H9 (cell line): ENCODE data around the gene DIAPH3. TPM values are rescaled to one million over a fixed set of nuclear protein-coding genes. Genes with fewer than 3 reads are reported as not detected.

Source experiments
- DNase-seq: peaks from one replicate; pipeline ENCODE4 v3.0.0-alpha.2; 2017
- H2AFZ ChIP-seq: one replicate; pipeline ENCODE4 v1.6.1; 2013; ENCODE audit warnings: mild to moderate bottlenecking, low read length, control low read depth, moderate library complexity
- H2AK5ac ChIP-seq: 2 replicates; pipeline ENCODE4 v1.6.1; 2013; ENCODE audit warnings: low read length, control low read depth, mixed read lengths; ENCODE audit not compliant: insufficient read length
- H2BK120ac ChIP-seq: one replicate; pipeline ENCODE4 v1.6.1; 2013; ENCODE audit warnings: low read depth, mild to moderate bottlenecking, low read length, control low read depth, inconsistent platforms; ENCODE audit not compliant: poor library complexity, severe bottlenecking
- H2BK12ac ChIP-seq: 2 replicates; pipeline ENCODE4 v1.6.1; 2013; ENCODE audit warnings: low read length, control low read depth, mixed read lengths, low read depth; ENCODE audit not compliant: insufficient read length
- H2BK15ac ChIP-seq: 2 replicates; pipeline ENCODE4 v1.6.1; 2013; ENCODE audit warnings: low read depth, low read length, control low read depth
- H2BK20ac ChIP-seq: one replicate; pipeline ENCODE4 v1.6.1; 2013; ENCODE audit warnings: low read depth, mild to moderate bottlenecking, low read length, control low read depth, inconsistent platforms; ENCODE audit not compliant: poor library complexity, severe bottlenecking
- H2BK5ac ChIP-seq: 2 replicates; pipeline ENCODE4 v1.6.1; 2013; ENCODE audit warnings: low read length, control low read depth, mixed read lengths; ENCODE audit not compliant: insufficient read length
- H3K14ac ChIP-seq: 2 replicates; pipeline ENCODE4 v1.6.1; 2013; ENCODE audit warnings: low read length, control low read depth; ENCODE audit not compliant: insufficient read depth
- H3K18ac ChIP-seq: 2 replicates; pipeline ENCODE4 v1.6.1; 2013; ENCODE audit warnings: low read depth, mild to moderate bottlenecking, mixed read lengths, low read length, control low read depth; ENCODE audit not compliant: insufficient read length
- H3K23ac ChIP-seq: 2 replicates; pipeline ENCODE4 v1.6.1; 2013; ENCODE audit warnings: low read length, control low read depth, mixed read lengths, low read depth; ENCODE audit not compliant: insufficient read length
- H3K23me2 ChIP-seq: 2 replicates; pipeline ENCODE4 v1.6.1; 2013; ENCODE audit warnings: low read depth, mild to moderate bottlenecking, mixed read lengths, low read length, control low read depth; ENCODE audit not compliant: insufficient read length, poor library complexity, severe bottlenecking
- H3K27ac ChIP-seq: 2 replicates; pipeline ENCODE4 v1.5.1; 2013; ENCODE audit warnings: low read length, control low read depth, mixed read lengths, low read depth; ENCODE audit not compliant: insufficient read length
- H3K27me3 ChIP-seq: 2 replicates; pipeline ENCODE4 v1.6.1; 2013; ENCODE audit warnings: low read length, control low read depth, inconsistent platforms; ENCODE audit not compliant: insufficient read depth
- H3K4ac ChIP-seq: 2 replicates; pipeline ENCODE4 v1.6.1; 2013; ENCODE audit warnings: low read depth, mild to moderate bottlenecking, control low read depth, inconsistent platforms, low read length, moderate library complexity
- H3K4me1 ChIP-seq: 2 replicates; pipeline ENCODE4 v1.6.1; 2013; ENCODE audit warnings: low read length, control low read depth, inconsistent platforms; ENCODE audit not compliant: insufficient read depth
- H3K4me2 ChIP-seq: 2 replicates; pipeline ENCODE4 v1.6.1; 2013; ENCODE audit warnings: low read length, control low read depth, mixed read lengths; ENCODE audit not compliant: insufficient read length, insufficient read depth
- H3K56ac ChIP-seq: 2 replicates; pipeline ENCODE4 v1.6.1; 2013; ENCODE audit warnings: low read depth, mild to moderate bottlenecking, mixed read lengths, low read length, control low read depth; ENCODE audit not compliant: insufficient read length
- H3K79me1 ChIP-seq: 2 replicates; pipeline ENCODE4 v1.6.1; 2013; ENCODE audit warnings: low read depth, mild to moderate bottlenecking, moderate library complexity, low read length, control low read depth, inconsistent platforms; ENCODE audit not compliant: insufficient read depth, poor library complexity, severe bottlenecking
- H3K79me2 ChIP-seq: 2 replicates; pipeline ENCODE4 v1.6.1; 2013; ENCODE audit warnings: low read length, control low read depth, inconsistent platforms; ENCODE audit not compliant: insufficient read depth
- H3K9ac ChIP-seq: 2 replicates; pipeline ENCODE4 v1.6.1; 2013; ENCODE audit warnings: low read length, control low read depth, mixed read lengths; ENCODE audit not compliant: insufficient read length; ENCODE audit errors: extremely low read depth
- H3K9me3 ChIP-seq: one replicate; pipeline ENCODE4 v1.6.1; 2013; ENCODE audit warnings: low read depth, low read length, inconsistent platforms; ENCODE audit not compliant: control insufficient read depth
- H3T11ph ChIP-seq: one replicate; pipeline ENCODE4 v1.6.1; 2013; ENCODE audit warnings: mild to moderate bottlenecking, low read length, control low read depth, inconsistent platforms
- H4K20me1 ChIP-seq: one replicate; pipeline ENCODE4 v1.6.1; 2013; ENCODE audit not compliant: control insufficient read depth, insufficient read length, insufficient read depth
- H4K5ac ChIP-seq: 2 replicates; pipeline ENCODE4 v1.6.1; 2013; ENCODE audit warnings: low read depth, mild to moderate bottlenecking, mixed read lengths, low read length, control low read depth; ENCODE audit not compliant: insufficient read length
- H4K8ac ChIP-seq: replicated peaks from 2 replicates; pipeline ENCODE4 v1.6.1; 2013; ENCODE audit warnings: low read length, control low read depth, mixed read lengths, low read depth; ENCODE audit not compliant: insufficient read length
- H4K91ac ChIP-seq: 2 replicates; pipeline ENCODE4 v1.6.1; 2013; ENCODE audit warnings: low read depth, mild to moderate bottlenecking, moderate library complexity, mixed read lengths, low read length, control low read depth; ENCODE audit not compliant: insufficient read length
- H3K27ac Mint-ChIP-seq, 3 experiments: 2 replicates in 2 of 3; 3 replicates in 1 of 3; pipeline ENCODE4 v1.8.0; 2020 to 2021; ENCODE audit warnings: mixed read lengths in 3 of 3, mild to moderate bottlenecking in 1 of 3, moderate library complexity in 1 of 3
- H3K27me3 Mint-ChIP-seq: 2 replicates; pipeline ENCODE4 v1.8.0; 2021; ENCODE audit warnings: low read depth, mild to moderate bottlenecking, moderate library complexity, mixed read lengths
- H3K36me3 Mint-ChIP-seq, 3 experiments: 2 replicates in 2 of 3; 3 replicates in 1 of 3; pipeline ENCODE4 v1.8.0; 2020 to 2021; ENCODE audit warnings: low read depth in 3 of 3, mixed read lengths in 3 of 3; ENCODE audit not compliant: insufficient read depth in 1 of 3
- H3K4me1 Mint-ChIP-seq, 2 experiments: 2 replicates each; pipeline ENCODE4 v1.8.0; 2020; ENCODE audit warnings: mixed read lengths in 2 of 2
- H3K4me3 Mint-ChIP-seq, 2 experiments: 2 replicates in 1 of 2; 3 replicates in 1 of 2; pipeline ENCODE4 v1.8.0; 2020 to 2021; ENCODE audit warnings: mild to moderate bottlenecking in 2 of 2, mixed read lengths in 2 of 2, moderate library complexity in 1 of 2
- H3K9me3 Mint-ChIP-seq, 2 experiments: 2 replicates in 1 of 2; 3 replicates in 1 of 2; pipeline ENCODE4 v1.8.0; 2020; ENCODE audit warnings: mild to moderate bottlenecking in 2 of 2, mixed read lengths in 2 of 2, moderate library complexity in 1 of 2
- WGBS: extraction: QIAGEN DNeasy Blood & Tissue Kit; methylation state at CpG from one replicate; pipeline ENCODE4 v1.1.7; 2013; ENCODE audit warnings: missing lambda C conversion rate, low lambda C conversion rate, mixed read lengths; ENCODE audit not compliant: insufficient read length; ENCODE audit errors: extremely low coverage; 5-methylcytosine and 5-hydroxymethylcytosine counted together
- total RNA-seq: library from RNA; stranded (reverse); gene quantifications from 2 replicates; pipeline ENCODE4 v1.2.1, GENCODE V29; 2021
- TF ChIP-seq, protein P1 (sequence below): fragments of 200-600 bp; sonication (generic); conservative IDR thresholded peaks from 3 replicates; pipeline ENCODE4 v1.8.0; 2021; ENCODE audit warnings: antibody characterized with exemption, mild to moderate bottlenecking

Gene DIAPH3
- total RNA-seq, 1 experiment from 2014 or later = 23.1 TPM

DNA sequence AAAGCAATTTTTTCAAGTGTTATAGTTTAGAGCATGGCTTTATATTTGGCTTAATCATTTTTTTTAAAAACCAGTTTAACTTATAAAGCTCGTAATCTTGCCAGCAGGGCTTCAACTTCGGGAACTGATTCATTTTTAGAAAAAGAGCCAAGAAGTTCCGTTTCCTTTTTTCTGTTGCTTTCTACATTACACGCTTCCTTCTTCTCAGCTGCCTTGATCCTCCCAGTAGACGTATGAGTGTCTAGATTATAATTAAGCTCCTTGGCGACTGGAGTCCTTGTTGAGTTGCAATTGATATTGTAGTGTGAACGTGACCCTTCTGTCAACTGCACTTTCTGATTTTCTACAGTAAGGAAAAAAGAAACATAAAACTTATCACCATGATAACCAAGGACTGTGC lies 497.2 kb downstream of the DIAPH3 start:
- Histone ChIP-seq H3K27me3 (no peaks in the 10 kb centered on the region), H3K23me2 (no peaks in the 10 kb centered on the region), H4K8ac (no peak overlapping the region), H3K79me2 (no peaks in the 10 kb centered on the region), H2BK15ac (no peak overlapping the region), H2BK20ac (no peak overlapping the region), H3K56ac (no peak overlapping the region), H3K9ac (no peak overlapping the region), H2AFZ (no peak overlapping the region), H3K4ac (no peak overlapping the region), H3K27ac (no peak overlapping the region), H4K5ac (no peak overlapping the region), H4K91ac (no peak overlapping the region), H4K20me1 (no peaks in the 10 kb centered on the region), H3K4me2 (no peak overlapping the region), H3K18ac (no peak overlapping the region), H3T11ph (no peak overlapping the region), H3K79me1 (no peaks in the 10 kb centered on the region), H3K4me1 (no peaks in the 10 kb centered on the region; the same call in 1 of the 2 replicates), H3K9me3 (no peaks in the 10 kb centered on the region), H3K23ac (no peak overlapping the region), H2BK120ac (no peak overlapping the region), H2BK12ac (no peak overlapping the region), H2AK5ac (no peak overlapping the region), H3K14ac (no peak overlapping the region), H2BK5ac (no peak overlapping the region)
- H3K27me3 Mint-ChIP-seq = no peaks in the 10 kb centered on the region
- no peak overlapping the region for H3K4me3 Mint-ChIP-seq
- H3K27ac Mint-ChIP-seq = peak overlapping the region in 1 of 3 experiments; percentile 62; a peak in 2 of 7 replicates
- TF ChIP-seq, protein P1, sequence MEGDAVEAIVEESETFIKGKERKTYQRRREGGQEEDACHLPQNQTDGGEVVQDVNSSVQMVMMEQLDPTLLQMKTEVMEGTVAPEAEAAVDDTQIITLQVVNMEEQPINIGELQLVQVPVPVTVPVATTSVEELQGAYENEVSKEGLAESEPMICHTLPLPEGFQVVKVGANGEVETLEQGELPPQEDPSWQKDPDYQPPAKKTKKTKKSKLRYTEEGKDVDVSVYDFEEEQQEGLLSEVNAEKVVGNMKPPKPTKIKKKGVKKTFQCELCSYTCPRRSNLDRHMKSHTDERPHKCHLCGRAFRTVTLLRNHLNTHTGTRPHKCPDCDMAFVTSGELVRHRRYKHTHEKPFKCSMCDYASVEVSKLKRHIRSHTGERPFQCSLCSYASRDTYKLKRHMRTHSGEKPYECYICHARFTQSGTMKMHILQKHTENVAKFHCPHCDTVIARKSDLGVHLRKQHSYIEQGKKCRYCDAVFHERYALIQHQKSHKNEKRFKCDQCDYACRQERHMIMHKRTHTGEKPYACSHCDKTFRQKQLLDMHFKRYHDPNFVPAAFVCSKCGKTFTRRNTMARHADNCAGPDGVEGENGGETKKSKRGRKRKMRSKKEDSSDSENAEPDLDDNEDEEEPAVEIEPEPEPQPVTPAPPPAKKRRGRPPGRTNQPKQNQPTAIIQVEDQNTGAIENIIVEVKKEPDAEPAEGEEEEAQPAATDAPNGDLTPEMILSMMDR = no peak
- DNase-seq = no peak
- H3K4me1 Mint-ChIP-seq = peaks cover 20 to 21% of the 10 kb centered on the region in 2 experiments
- no CpG with 5 or more reads among the region's 7 CpGs for WGBS
- peaks cover 5 to 6% of the 10 kb centered on the region in 2 experiments; a peak in 3 of 5 replicates for H3K9me3 Mint-ChIP-seq
- peaks cover 12 to 15% (median 15%) of the 10 kb centered on the region in 3 experiments for H3K36me3 Mint-ChIP-seq
